K562 (cell line): ENCODE results near the gene IMMP2L.

Source experiments
- EZH2 ChIP-seq: IDR thresholded peaks from 2 replicates; pipeline ENCODE4 v1.6.1; 2012; ENCODE audit warnings: low read depth, mild to moderate bottlenecking, inconsistent platforms, low read length, borderline replicate concordance
- GABPB1 ChIP-seq: sonication (generic); formaldehyde crosslinking; IDR thresholded peaks from 2 replicates; pipeline ENCODE4 v1.8.0; 2022; ENCODE audit warnings: mild to moderate bottlenecking, missing genetic modification reagents
- NR3C1 ChIP-seq: sonication (generic); formaldehyde crosslinking; IDR thresholded peaks from 2 replicates; pipeline ENCODE4 v1.8.1; 2022; ENCODE audit warnings: missing genetic modification reagents
- SMC3 ChIP-seq: conservative IDR thresholded peaks from 2 replicates; pipeline ENCODE4 v1.6.1; 2011; ENCODE audit warnings: low read depth, low read length, improper control_type of control experiment; ENCODE audit not compliant: insufficient read depth
- TFAM ChIP-seq: fragments of 250-450 bp; sonication (Bioruptor Pico); conservative IDR thresholded peaks from 2 replicates; pipeline ENCODE4 v1.5.0; 2021; ENCODE audit warnings: mild to moderate bottlenecking, moderate library complexity
- XRCC5 ChIP-seq: fragments of 200-400 bp; formaldehyde crosslinking; IDR thresholded peaks from 2 replicates; pipeline ENCODE4 v1.6.1; 2017; ENCODE audit warnings: low read depth, mild to moderate bottlenecking, low read length
- ZNF23 ChIP-seq: fragments of 250-450 bp; sonication (Bioruptor Pico); IDR thresholded peaks from 2 replicates; pipeline ENCODE4 v1.4.0; 2020; ENCODE audit warnings: mild to moderate bottlenecking
- ZNF551 ChIP-seq: fragments of 250-450 bp; sonication (Bioruptor Pico); IDR thresholded peaks from 2 replicates; pipeline ENCODE4 v1.5.0; 2021; ENCODE audit warnings: mild to moderate bottlenecking, moderate library complexity
- ZNF76 ChIP-seq: fragments of 250-450 bp; sonication (Bioruptor Pico); IDR thresholded peaks from 2 replicates; pipeline ENCODE4 v1.4.0; 2020; ENCODE audit warnings: mild to moderate bottlenecking, moderate library complexity, borderline replicate concordance
- TF ChIP-seq, protein P1 (sequence below), 3 experiments: IDR thresholded peaks in 2 of 3; conservative IDR thresholded peaks in 1 of 3; 2 replicates each; pipeline ENCODE4 v1.5.1; 2011 to 2012; ENCODE audit warnings: low read length in 3 of 3, mild to moderate bottlenecking in 3 of 3, control low read depth in 2 of 3, improper control_type of control experiment in 1 of 3, inconsistent platforms in 1 of 3, low read depth in 1 of 3, mixed read lengths in 1 of 3, moderate library complexity in 1 of 3; ENCODE audit not compliant: insufficient read depth in 2 of 3
- TF ChIP-seq, protein P2 (sequence below), 2 experiments: fragments of 450-650 bp; IDR thresholded peaks; 2 replicates each; pipeline ENCODE4 v1.6.1; 2016

DNA sequence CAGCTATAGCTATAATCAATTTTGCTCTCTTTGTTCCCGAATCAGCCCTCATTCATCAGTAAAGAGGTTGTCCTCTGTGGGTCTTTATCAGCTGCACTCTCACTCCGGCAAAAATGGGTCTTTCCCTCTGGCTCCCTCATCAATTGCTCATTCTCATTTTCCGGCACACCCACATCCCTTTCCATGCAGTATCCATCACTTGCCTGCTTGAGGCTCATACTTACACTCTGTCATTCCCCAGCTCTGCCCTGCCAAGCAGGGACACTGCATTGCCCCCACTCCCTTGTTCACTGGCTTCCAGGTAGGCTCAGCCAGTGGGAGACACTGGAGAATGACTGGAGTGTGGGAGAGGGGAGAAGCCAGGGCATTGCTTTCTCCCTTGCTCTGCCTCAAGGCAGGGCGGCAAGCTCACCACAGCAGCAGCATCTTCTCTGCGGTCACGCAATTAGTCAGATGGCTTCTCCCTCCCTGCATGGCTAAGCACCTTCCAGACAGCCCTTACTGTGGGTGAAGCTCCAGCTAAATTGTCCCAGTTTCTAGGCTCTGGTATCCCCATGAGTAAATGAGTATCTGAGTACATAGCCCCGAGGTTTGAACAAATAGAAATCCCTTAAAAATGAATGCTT, 942.1 kb downstream of the IMMP2L start:
- no peak for TF ChIP-seq XRCC5
- TF ChIP-seq, protein P1, sequence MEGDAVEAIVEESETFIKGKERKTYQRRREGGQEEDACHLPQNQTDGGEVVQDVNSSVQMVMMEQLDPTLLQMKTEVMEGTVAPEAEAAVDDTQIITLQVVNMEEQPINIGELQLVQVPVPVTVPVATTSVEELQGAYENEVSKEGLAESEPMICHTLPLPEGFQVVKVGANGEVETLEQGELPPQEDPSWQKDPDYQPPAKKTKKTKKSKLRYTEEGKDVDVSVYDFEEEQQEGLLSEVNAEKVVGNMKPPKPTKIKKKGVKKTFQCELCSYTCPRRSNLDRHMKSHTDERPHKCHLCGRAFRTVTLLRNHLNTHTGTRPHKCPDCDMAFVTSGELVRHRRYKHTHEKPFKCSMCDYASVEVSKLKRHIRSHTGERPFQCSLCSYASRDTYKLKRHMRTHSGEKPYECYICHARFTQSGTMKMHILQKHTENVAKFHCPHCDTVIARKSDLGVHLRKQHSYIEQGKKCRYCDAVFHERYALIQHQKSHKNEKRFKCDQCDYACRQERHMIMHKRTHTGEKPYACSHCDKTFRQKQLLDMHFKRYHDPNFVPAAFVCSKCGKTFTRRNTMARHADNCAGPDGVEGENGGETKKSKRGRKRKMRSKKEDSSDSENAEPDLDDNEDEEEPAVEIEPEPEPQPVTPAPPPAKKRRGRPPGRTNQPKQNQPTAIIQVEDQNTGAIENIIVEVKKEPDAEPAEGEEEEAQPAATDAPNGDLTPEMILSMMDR (IDR thresholded peaks at IDR 0.05 in 2 of 3, conservative IDR thresholded peaks at IDR 0.05 in 1 of 3; ENCODE audit: insufficient read depth in 2 of 3, low read depth in 1 of 3, low read length in 3 of 3), result no peak
- TF ChIP-seq ZNF76 (CRISPR knock-in tag), result no peak
- no peak for TF ChIP-seq ZNF23 (CRISPR knock-in tag)
- no peak for TF ChIP-seq SMC3
- TF ChIP-seq, protein P2, sequence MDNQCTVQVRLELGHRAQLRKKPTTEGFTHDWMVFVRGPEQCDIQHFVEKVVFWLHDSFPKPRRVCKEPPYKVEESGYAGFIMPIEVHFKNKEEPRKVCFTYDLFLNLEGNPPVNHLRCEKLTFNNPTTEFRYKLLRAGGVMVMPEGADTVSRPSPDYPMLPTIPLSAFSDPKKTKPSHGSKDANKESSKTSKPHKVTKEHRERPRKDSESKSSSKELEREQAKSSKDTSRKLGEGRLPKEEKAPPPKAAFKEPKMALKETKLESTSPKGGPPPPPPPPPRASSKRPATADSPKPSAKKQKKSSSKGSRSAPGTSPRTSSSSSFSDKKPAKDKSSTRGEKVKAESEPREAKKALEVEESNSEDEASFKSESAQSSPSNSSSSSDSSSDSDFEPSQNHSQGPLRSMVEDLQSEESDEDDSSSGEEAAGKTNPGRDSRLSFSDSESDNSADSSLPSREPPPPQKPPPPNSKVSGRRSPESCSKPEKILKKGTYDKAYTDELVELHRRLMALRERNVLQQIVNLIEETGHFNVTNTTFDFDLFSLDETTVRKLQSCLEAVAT (IDR thresholded peaks at IDR 0.05), result no peak
- no peak for TF ChIP-seq NR3C1
- no peak for TF ChIP-seq EZH2
- TF ChIP-seq TFAM (CRISPR knock-in tag), result no peak
- no peak for TF ChIP-seq ZNF551 (CRISPR knock-in tag)
- TF ChIP-seq GABPB1 (CRISPR knock-in tag), result no peak
